Activated T-helper 1 cell treated with Interleukin-2 at 50 U/mL for 16 hours (primary cell): ENCODE results near the gene PPP3R1.

Experiments used
- DNase-seq: peaks from one replicate; pipeline ENCODE4 v3.0.0-alpha.2; 2020; ENCODE audit warnings: low read depth

PPP3R1 gene, protein sequence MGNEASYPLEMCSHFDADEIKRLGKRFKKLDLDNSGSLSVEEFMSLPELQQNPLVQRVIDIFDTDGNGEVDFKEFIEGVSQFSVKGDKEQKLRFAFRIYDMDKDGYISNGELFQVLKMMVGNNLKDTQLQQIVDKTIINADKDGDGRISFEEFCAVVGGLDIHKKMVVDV

DNA sequence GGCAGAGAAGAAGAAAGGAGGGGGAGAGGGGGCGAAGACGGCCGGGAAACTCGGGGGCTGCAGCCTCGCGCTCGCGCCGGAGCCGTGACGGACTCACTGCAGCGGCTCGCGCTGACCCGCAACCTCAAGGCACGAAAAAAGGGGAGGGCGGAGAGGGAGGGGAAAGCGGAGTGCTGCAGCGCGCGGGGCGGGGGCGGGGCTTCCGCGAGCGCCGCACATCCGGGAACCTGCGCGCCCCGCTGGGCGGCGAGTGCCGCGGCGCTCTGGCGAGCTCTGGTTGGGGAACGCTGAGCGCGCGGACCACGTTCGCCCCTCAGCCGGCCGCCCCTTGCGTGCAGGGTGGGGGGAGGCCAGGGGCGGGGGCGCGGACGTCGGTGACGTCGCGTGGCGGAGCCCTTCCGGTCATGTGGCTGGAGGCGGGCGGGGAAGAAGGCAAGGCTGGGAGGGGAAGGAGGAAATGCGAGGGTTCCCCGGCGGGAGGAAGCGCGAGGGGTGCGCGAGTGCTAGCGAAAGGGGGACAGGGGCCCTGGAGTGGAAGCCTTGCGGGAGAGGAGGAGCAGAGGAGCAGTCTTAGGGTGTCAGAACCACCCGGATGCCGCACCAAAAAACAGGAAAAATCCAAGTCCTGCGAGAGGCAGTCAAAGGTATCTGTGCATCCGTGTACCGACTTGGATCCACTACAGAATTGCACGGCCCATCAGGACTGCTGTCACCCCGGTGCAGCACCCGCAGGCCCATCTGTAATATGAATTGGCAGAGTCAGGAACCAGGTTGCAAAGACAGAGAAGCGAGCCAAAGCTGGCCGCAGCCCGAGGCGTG, at the start of gene PPP3R1:
TSS of gene PPP3R1 (minus strand) at position 133 of the 819 bp plus-strand sequence. CDS start 405 bp downstream, outside the sequence.
- peak; percentile 95 for DNase-seq

DNA sequence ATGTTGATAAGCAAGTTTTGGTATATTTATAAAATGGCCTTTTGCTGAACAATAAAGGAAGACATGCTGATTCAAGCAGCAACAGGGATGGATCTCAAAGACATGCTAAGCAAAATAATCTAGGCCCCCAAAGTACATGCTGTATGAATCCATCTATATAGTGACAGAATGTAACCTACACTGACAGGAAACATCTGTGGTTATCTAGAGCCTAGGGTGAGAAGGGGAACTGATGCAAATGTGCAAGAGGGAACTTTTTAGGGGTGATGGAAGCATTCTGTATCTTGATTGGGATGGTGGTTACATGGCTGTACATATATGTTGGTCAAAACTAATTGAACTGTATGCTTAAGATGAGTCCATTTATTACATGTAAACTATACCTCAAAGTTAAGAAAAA, 43.2 kb upstream of the PPP3R1 start:
- DNase-seq = no peak

DNA sequence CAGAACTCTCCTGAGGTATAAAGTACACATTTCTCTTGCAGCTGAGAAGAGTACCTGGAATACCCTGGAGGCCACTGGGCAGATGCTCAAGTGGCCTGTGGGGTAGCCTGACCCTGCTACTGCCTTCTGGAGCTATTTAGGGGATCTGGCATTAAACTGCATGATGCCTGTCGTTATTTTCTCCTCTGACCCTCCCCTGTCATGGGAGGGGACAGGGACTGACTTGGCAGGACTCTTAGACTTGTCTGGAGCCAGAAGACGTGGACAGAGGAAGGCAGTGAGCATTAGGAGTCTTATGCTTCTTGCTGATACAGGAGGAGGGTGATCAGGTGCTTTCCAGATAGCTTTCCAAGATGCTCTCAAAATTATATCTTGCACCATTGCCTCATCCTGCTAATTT, 42.6 kb upstream of the PPP3R1 start:
- DNase-seq = no peak

DNA sequence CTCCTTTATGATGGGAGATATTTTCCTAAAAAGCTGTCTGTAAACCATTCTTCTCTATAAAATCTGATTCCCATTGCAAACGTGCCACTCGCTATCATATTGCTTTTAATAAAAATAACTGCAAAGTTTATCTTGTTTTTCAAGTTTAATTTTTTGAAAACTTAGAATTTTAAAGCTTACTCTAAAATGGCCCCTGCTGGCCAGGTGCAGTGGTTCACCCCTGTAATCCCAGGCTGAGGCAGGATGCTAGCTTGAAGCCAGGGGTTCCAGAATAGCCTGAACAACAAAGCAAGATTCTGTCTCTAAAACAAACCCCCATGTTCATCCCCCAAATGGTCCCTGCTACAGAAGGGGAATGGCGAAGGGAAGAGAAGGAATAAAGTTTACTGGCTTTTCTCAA, 41.9 kb upstream of the PPP3R1 start:
- DNase-seq = no peak

DNA sequence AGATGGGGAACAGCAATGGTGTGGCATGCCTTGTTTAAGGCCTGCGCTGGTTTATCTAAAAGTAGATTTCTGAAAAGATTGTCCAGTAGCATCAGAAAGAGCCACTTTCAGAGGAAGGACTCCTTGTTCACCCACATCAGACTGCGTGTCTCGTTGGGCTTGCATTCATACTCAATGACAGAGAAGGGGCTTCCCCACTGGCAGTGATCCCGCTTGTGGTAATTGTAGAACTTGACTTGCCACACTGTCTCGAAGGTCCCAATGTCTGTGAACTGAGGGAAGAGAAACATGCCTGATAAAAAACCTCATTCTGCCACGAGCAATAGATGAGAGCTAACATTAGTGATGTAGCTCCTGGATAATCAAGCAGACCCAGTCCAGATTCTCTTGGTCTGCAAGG, 41.4 kb upstream of the PPP3R1 start:
- no peak for DNase-seq

DNA sequence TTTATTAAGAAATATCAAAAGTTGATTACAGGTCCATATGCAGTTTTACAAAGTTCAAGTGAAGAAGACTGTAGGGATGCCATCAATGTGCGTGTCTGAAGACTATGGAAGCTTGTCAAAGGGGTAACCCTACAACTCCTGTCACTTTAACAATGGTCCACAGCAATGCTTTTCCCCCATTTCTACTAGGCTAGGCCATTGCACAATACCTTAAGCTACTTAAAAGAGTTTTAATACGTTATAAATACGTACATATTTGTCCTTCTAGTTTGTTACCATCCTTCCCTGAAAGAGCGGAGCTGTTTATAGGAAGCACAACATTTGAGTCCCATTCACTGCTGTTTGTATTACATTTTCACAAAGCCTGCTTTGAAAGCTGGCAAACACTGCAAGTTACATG, 40.7 kb upstream of the PPP3R1 start:
- no peak for DNase-seq

DNA sequence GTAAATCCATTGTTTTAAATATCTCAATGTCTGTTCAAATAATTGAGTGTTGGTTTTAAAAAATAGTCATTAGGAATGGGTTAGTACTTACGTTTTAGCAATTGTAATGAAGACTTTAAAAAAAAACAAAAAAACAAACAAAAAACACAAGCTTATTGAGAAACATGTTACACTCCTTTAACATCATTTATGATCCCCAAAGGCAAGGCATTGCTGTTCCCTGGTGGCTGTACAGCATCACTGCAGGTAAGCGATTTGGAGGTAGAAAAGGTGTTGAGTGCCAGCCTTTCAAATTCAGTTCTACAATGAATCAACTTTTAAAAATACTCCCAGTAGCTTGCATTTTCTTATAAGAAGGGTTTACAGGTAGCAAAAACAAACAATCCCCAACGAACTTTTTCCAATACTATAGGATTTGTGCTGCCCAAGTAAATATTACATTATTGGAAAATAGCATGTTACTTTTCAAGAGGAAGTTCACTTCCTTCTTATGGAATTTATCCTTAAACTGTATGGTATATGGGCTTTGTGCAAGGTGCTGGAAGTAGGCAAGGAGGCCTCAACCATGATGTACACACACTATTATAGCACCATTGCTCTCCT, 39.9 kb upstream of the PPP3R1 start:
- no peak for DNase-seq

DNA sequence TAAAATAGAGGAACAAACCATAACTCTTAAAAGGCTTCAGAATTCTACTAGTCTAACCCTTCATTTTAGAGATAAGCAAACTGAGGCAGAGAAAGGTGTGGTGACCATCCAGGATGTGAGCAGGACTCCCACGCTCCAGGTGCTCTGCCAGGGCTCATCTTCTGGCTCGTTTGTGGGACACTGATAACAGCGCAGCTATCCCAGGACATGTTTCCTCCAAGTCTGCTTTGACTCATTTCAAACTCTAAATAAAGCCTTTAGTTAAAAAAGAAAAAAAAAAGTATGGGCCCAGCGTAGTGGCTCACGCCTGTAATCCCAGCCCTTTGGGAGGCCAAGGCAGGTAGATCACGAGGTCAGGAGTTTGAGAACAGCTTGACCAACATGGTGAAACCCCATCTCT, 39.0 kb upstream of the PPP3R1 start:
- DNase-seq = no peak

DNA sequence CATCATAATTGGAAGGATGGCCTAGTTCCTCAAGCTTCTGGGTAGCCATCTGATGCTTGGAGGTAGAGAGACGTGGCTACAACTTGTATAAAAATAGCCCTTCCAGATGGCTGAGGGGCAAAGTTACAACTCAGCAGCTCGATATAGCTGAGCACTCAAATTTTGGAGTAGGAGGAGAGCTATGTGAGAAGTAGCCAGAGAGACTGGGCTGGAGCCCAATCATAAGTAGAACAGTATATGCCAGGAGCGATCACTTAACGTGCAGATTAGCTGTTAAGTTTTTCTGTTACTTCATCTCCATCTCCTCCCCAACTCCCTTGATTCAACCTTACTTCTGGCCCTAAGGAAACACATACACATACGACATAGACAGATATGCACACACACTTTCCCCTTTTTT, 38.6 kb upstream of the PPP3R1 start:
- no peak for DNase-seq

DNA sequence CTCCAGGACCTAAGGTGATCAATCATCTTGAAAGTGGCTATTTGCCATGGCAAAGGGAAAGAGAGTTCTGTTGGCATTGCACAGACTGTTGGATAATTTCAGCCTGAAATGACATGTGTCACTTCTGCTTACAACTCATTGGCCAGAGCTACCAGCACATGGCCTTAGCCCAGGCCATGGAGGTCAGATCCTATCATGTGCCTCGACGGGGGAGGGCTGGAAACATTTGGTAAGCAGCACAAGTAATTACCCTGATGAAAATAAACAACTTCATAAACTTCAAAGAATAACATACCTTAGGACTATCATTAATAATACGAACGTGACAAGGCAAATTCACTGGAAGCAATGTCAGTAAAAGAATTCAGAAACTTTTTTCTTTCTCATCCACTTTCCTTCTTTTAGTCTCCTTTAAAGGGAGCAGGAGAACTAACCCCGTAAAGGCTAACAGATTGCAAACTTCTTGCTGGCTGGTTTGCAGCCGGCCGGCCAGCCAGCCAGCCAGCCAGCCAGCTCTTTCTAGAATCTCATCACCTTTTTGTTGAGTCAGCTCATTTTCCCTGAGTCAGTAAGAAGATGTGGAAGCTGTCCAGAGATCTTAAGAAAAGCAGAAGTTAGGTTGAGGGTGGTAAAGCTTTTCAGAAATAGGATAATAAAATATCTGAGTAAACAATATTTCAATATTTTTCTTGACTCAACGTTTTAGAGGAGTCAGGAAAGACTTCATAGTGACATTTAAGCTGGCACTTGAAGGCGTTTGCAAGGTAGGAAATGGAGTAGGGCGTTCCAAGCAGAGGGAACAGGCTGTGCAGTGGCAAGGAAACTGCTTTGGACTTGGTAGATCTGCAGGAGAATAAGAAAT, 35.5 kb upstream of the PPP3R1 start:
- no peak for DNase-seq

DNA sequence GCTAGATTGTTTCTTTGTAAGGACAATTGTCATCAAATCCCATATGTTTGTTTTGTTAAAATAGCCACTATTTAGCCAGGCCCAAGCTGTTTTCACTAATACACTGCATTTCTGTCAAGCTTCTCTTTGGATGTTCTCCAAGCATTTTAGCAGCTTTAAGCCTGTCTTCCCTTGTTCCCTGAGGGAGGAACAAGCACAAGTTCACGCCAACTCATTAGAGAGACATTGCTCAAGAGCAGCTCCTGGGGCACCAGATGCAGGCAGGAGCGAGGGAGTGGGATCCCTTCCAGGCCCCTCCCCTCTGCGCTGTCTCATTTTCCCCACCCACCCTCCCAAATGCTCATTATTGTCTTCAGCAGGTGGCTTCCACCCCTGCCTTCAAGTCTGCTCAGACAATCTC, 32.6 kb upstream of the PPP3R1 start:
- DNase-seq = no peak

DNA sequence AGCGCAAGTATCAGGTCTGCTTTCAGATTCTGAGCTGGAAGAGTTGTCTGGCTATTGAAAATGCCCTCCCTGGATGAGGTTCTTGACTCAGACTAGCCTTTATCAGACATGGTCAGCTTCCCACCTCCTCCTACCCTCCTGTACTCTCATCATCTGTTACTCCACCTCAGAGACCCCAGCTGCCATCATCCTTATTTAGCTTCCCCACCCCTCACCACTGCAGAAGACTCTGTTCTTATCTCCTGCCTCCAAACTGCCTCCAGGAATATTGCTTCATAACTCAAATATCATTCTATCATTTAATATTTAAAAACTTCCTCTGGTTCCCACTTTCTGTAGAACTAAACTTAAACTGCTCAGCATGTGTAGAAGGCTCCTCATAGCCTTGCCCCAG, 31.1 kb upstream of the PPP3R1 start:
- no peak for DNase-seq

DNA sequence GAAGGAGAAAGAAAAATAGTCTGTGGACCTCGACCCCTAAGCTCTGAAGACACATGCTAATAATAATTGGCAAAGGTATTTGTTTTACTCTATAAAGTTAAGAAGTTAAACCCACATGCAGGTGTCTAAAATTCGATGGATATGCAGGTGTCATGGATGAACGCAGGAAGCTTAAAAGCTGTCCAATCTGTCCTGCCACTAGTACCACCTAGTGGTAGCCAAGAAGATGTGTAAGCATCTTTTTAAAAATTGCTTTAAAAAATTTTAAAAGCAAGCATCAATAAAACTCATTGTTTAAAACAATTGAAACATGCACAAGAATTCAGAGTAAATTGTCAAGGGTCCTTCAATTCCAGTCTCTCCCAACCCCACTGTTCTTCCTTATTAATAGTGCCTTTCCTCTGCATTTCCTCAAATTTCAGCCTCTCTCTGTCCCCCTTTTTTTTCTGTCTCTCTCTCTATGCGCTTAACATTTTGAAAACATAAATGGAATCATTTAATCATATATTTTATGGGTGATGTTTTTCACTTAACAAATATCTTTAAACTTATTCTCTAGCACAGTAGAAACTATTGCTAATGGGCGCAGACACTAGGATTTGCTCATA, 30.6 kb upstream of the PPP3R1 start:
- no peak for DNase-seq

DNA sequence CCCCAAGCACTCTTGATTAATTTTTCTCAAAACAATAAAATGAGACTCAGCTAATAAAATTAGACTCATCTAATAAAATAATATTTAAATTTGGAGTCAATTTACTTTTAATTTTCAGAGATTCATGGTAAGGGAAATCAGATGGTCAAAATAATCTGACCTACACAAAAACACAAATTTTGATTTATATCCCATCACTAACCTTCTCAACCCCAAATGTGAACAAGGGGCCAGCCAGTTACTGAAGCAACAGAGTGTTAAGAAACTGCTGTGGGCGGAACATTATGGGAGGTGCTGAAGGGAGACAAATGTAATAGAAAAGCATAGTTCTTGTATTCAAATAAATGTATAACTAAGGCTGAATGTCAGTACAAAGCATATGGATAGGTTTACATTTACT, 28.5 kb upstream of the PPP3R1 start:
- DNase-seq = no peak

DNA sequence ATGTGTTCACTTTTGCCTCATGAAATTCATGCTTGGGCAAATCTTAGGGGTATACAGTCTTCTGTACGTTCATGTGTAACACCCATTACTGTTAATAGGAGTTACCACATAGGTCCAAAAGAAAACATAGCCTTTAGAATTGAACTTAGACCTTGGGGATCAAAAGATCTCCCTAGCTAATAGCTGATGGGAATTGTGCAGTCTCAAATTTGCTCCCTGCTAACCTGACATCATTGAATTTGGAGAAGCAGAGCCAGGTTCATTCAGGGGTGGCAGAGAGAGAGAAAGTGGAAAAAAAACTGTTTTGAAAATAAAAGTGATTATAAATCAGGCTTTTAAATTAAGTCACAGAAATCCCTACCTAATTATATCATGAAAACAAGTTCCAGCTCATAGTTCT, 28.0 kb upstream of the PPP3R1 start:
- no peak for DNase-seq

DNA sequence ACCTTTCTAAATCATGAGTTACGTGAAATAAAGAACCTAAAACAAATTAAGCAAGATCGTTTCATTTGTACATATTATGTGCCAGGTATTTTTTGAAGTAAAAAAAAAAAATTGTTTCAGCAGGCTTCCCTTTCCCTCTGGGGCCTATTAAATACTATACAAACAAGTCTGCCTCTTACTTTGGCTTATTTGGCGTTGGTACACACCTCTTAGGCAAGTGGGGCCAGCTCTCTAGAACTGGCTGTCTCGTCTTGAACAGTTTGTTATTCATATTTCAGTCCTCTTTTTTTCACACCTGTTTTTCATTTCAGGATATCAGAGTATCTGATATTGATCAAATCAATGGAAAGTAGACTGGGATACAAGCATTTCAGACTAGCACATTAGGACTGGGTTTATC, 27.4 kb upstream of the PPP3R1 start:
- DNase-seq = no peak

DNA sequence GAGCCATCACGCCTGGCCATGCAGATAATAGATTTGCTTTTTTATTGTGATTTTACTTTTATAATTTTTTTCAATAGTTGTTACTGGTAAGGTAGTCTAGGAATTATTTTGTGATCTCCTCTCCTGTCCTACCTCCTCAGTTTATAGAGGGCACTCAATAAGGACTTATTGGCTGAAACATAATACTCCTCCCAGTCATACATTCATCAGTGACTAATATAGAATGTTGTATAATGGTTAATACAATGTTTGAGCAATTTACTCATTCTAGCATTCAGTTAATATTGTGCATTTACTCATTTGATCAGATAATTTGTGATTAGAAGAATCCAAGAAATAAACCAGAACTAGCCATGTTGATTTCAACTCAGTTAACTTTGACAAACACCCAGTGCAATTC, 25.8 kb upstream of the PPP3R1 start:
- no peak for DNase-seq

DNA sequence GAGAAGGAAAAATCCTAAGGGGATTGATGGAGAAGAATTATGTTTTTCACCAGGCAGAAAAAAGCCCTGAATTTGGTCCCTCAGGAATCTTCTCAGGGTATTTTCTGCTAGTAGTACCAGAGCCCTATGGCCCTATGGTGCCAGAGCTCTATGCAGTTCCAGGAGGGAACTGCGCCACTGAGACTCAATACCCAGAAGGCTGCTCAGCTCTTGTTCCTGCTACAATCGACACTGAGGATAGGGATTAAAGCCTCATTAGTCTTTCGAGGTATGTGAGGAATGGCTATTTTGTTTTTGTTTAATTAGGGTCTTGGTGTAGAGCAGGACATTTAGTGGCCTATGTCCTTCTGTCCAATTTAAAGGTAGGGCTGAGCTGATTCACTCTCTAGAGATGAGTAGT, 21.7 kb upstream of the PPP3R1 start:
- DNase-seq = no peak

DNA sequence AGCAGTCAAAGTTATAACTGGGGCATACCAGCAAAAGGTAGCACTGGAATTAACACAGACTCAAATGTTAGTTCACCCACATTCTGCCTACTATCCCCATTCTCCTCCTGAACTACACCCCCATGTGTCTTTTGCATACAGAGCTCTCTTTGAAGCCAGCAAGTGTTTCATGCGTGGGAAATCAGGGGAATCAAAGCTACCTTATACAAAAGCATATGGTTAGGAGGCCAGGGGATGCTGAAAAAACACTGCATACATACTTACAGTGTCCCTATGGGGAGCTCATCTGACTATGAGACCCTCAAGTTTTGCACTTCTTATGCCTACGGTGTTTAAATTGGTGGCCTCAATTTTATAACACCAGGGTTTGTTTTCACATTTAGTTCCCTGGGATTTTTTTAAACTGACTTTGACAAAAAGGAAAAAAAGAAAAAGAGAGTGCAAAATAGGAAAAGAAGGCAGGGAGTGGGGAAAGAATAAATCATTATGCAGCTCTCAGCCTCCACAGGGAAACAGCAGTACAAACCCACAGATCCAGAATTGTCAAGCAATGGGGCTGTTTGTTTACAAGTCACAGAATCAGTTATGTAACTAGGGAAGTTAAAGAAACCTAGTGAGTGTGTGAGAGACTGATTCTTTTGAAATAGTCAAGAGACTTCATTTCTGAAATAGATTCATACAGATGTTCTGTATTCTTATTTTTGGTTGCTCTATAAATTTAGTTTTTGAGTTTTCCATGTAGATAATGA, 20.1 kb upstream of the PPP3R1 start:
- no peak for DNase-seq

DNA sequence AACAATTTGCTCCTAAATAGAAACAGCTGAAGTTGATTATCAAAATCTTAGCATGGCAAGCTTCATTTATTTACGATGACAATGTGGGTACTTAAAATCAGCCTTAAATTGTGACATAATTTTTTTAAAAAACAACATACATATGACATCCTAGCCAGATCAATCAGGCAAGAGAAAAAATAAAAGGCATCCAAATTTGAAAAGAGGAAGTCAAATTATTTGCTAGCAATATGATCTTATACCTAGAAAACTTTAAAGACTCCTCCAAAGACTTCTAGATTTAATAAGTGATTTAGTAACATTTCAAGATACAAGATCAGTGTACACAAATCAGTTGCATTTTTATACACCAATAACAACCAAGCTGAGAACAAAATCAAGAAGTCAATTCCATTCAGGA, 14.3 kb upstream of the PPP3R1 start:
- DNase-seq = no peak

DNA sequence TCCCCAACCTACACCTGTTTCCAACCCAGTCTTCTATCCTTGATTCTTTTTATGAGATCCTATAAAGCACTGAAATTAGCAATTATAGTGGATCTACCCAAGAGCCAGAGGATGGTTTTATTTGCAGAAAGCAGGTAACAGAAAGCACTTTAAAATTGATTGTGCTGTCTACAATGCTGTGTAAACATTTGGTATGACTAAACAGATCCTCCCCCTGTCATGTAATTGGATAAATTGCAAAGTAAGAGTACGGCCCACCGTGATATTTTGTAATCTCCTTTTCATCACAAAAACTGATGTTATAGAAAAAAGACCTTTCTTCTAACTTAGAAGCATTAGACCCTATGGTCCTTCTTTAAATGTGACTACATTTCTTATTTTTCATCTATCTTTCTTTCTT, 11.3 kb upstream of the PPP3R1 start:
- no peak for DNase-seq
